Activated CD4-positive, alpha-beta T cell treated with anti-CD3 and anti-CD28 coated beads for 24 hours (primary cell): ENCODE results near the gene CDK15.

Experiments used
- DNase-seq, 2 donors: peaks; one replicate each; pipeline ENCODE4 v3.0.0-alpha.2; 2020; ENCODE audit warnings: low read depth in 2 of 2

CDK15 gene

GRCh38 chr2:201938156-201938775, 131.9 kb downstream of the CDK15 start:
- DNase-seq = no peak

DNA sequence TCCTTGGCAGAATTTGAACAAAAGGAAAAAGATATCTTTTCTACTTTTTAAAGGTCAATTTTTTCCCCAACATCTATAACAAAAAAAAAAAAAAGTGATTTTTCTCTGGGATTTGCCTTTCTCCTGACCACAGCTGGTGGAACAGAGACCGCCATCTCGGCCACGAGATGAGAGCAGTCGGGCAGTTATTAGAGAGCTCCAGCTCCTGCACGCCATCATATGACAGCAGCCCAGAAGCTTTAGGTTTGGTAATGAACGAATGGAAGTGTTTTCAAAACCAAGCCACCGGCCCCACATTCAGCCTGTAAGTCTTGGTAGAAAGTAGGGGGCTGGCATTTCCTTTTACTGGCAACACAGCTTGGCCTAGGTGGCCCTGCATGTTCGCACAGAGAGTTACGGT, 132.4 kb downstream of the CDK15 start:
- no peak for DNase-seq

DNA sequence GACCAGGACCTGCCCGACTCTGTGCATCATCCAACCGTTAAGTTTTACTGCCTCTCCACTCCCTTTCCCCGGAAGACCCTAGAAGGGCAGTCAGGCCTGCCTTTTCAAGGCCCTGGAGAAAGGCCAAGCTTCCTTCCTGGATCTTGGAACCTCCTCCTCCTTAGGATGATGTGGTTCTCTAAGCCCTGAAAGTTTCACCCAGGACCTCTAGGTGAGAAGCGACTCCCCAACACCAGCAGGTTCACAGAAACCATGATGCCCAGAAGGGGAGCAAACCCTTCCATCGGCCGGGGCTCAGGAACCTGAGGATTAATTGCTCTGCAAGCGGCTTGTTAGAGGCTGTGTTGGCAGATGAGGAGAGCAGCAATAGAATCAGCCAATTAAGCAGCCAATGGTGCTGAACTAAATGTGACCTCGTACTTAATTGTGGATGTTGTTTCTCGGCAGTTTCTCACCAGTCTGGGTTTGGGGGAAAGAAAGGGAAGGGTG, 133.2 kb downstream of the CDK15 start:
- DNase-seq = no peak

DNA sequence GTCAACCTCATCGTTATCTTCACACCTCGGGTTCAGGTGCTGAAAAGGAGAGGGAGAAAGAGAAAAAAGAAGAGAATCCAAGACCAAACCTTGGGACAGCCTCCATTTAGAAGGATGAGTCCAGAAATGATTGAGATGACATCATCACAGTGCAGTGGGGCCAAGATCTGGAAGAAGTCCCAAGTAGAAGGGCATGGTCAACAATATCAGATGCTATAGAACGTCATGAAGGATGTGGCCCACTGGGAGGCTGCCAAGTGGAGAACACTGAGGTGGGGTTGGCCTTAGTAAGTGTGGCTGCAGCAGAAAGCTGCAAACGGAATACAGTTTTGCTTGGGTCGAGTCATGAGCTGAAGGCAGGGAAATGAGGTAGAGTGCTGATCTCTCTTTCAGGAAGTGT, 136.2 kb downstream of the CDK15 start:
- DNase-seq = no peak
